ENCODE data around the gene SERPINF2.

The SERPINF2 gene

GRCh38 chr17:1710807-1711553 is 31.7 kb upstream of the SERPINF2 start:
- Histone ChIP-seq H3K9me3 (ENCODE audit: insufficient read depth, low read depth, low read length) (no peaks in the 10 kb centered on the region), H3K27ac (ENCODE audit: low read length) (no peak overlapping the region), H3K4me3 (ENCODE audit: low read length) (peak overlapping the region; percentile 75), H3K9ac (ENCODE audit: low read depth, low read length) (peak overlapping the region; percentile 11; the same call in 1 of the 2 replicates), H3K4me1 (ENCODE audit: insufficient read depth, low read length) (peaks cover 18% of the 10 kb centered on the region), H3K36me3 (ENCODE audit: insufficient read depth, low read depth, low read length) (peaks cover 16% of the 10 kb centered on the region), H3K27me3 (ENCODE audit: insufficient read depth, low read length) (peaks cover 17% of the 10 kb centered on the region; the same call in 1 of the 2 replicates)

- H3K9ac ChIP-seq (ENCODE audit: low read depth, low read length) = no peak overlapping the region
- no peak overlapping the region for H3K27ac ChIP-seq (ENCODE audit: low read length)
- no peak overlapping the region for H3K4me3 ChIP-seq (ENCODE audit: low read length)
- H3K36me3 ChIP-seq (ENCODE audit: insufficient read depth, low read depth, low read length) = peaks cover 16% of the 10 kb centered on the region
- H3K4me1 ChIP-seq (ENCODE audit: insufficient read depth, low read length) = peaks cover 18% of the 10 kb centered on the region
- H3K9me3 ChIP-seq (ENCODE audit: insufficient read depth, low read depth, low read length) = no peaks in the 10 kb centered on the region
- peaks cover 17% of the 10 kb centered on the region; the same call in 1 of the 2 replicates for H3K27me3 ChIP-seq (ENCODE audit: insufficient read depth, low read length)
These were observed 30.9 kb upstream of the SERPINF2 start for GRCh38 chr17:1711804-1712203.

GRCh38 chr17:1712271-1712670 is 30.4 kb upstream of the SERPINF2 start:
- peaks cover 18% of the 10 kb centered on the region for H3K4me1 ChIP-seq (ENCODE audit: insufficient read depth, low read length)
- peaks cover 17% of the 10 kb centered on the region; the same call in 1 of the 2 replicates for H3K27me3 ChIP-seq (ENCODE audit: insufficient read depth, low read length)
- no peaks in the 10 kb centered on the region for H3K9me3 ChIP-seq (ENCODE audit: insufficient read depth, low read depth, low read length)
- H3K27ac ChIP-seq (ENCODE audit: low read length) = no peak overlapping the region
- H3K36me3 ChIP-seq (ENCODE audit: insufficient read depth, low read depth, low read length) = peaks cover 16% of the 10 kb centered on the region
- H3K9ac ChIP-seq (ENCODE audit: low read depth, low read length) = no peak overlapping the region
- no peak overlapping the region for H3K4me3 ChIP-seq (ENCODE audit: low read length)

- H3K9me3 ChIP-seq (ENCODE audit: insufficient read depth, low read depth, low read length) = no peaks in the 10 kb centered on the region
- peak overlapping the region; percentile 78; the same call in 1 of the 2 replicates for H3K9ac ChIP-seq (ENCODE audit: low read depth, low read length)
- peaks cover 21% of the 10 kb centered on the region for H3K4me1 ChIP-seq (ENCODE audit: insufficient read depth, low read length)
- H3K4me3 ChIP-seq (ENCODE audit: low read length) = no peak overlapping the region; the same call in 1 of the 2 replicates
- H3K27ac ChIP-seq (ENCODE audit: low read length) = no peak overlapping the region
- H3K36me3 ChIP-seq (ENCODE audit: insufficient read depth, low read depth, low read length) = peaks cover 16% of the 10 kb centered on the region
- peaks cover 17% of the 10 kb centered on the region; the same call in 1 of the 2 replicates for H3K27me3 ChIP-seq (ENCODE audit: insufficient read depth, low read length)
These were observed 29.4 kb upstream of the SERPINF2 start for GRCh38 chr17:1713160-1713877.

- H3K4me3 ChIP-seq (ENCODE audit: low read length) = peak overlapping the region; percentile 77
These were observed 28.7 kb upstream of the SERPINF2 start for GRCh38 chr17:1713878-1714426.

GRCh38 chr17:1714427-1714979 is 28.2 kb upstream of the SERPINF2 start:
- peak overlapping the region; percentile 78; the same call in 1 of the 2 replicates for H3K9ac ChIP-seq (ENCODE audit: low read depth, low read length)
- peaks cover 21% of the 10 kb centered on the region for H3K4me1 ChIP-seq (ENCODE audit: insufficient read depth, low read length)
- H3K4me3 ChIP-seq (ENCODE audit: low read length) = peak overlapping the region; percentile 77
- peaks cover 12% of the 10 kb centered on the region; the same call in 1 of the 2 replicates for H3K27me3 ChIP-seq (ENCODE audit: insufficient read depth, low read length)
- peaks cover 16% of the 10 kb centered on the region for H3K36me3 ChIP-seq (ENCODE audit: insufficient read depth, low read depth, low read length)
- no peaks in the 10 kb centered on the region for H3K9me3 ChIP-seq (ENCODE audit: insufficient read depth, low read depth, low read length)
- H3K27ac ChIP-seq (ENCODE audit: low read length) = no peak overlapping the region

More at GRCh38 chr17:1713878-1714426, 28.7 kb upstream of the SERPINF2 start:
- no peaks in the 10 kb centered on the region for H3K9me3 ChIP-seq (ENCODE audit: insufficient read depth, low read depth, low read length)
- peaks cover 21% of the 10 kb centered on the region for H3K4me1 ChIP-seq (ENCODE audit: insufficient read depth, low read length)
- no peak overlapping the region for H3K27ac ChIP-seq (ENCODE audit: low read length)
- H3K36me3 ChIP-seq (ENCODE audit: insufficient read depth, low read depth, low read length) = peaks cover 16% of the 10 kb centered on the region
- H3K9ac ChIP-seq (ENCODE audit: low read depth, low read length) = peak overlapping the region; percentile 78; the same call in 1 of the 2 replicates
- peaks cover 17% of the 10 kb centered on the region; the same call in 1 of the 2 replicates for H3K27me3 ChIP-seq (ENCODE audit: insufficient read depth, low read length)

- H3K4me1 ChIP-seq (ENCODE audit: insufficient read depth, low read length) = peaks cover 21% of the 10 kb centered on the region
- H3K27me3 ChIP-seq (ENCODE audit: insufficient read depth, low read length) = peaks cover 10% of the 10 kb centered on the region; the same call in 1 of the 2 replicates
- peak overlapping the region; percentile 77 for H3K4me3 ChIP-seq (ENCODE audit: low read length)
- H3K27ac ChIP-seq (ENCODE audit: low read length) = no peak overlapping the region
- peak overlapping the region; percentile 31; the same call in 1 of the 2 replicates for H3K9ac ChIP-seq (ENCODE audit: low read depth, low read length)
- H3K9me3 ChIP-seq (ENCODE audit: insufficient read depth, low read depth, low read length) = no peaks in the 10 kb centered on the region
- peaks cover 16% of the 10 kb centered on the region for H3K36me3 ChIP-seq (ENCODE audit: insufficient read depth, low read depth, low read length)
These were observed 27.5 kb upstream of the SERPINF2 start for GRCh38 chr17:1714980-1715802.

GRCh38 chr17:1715803-1716075 is 26.9 kb upstream of the SERPINF2 start:
- peak overlapping the region; percentile 77; the same call in 1 of the 2 replicates for H3K4me3 ChIP-seq (ENCODE audit: low read length)
- H3K36me3 ChIP-seq (ENCODE audit: insufficient read depth, low read depth, low read length) = peaks cover 16% of the 10 kb centered on the region
- H3K9me3 ChIP-seq (ENCODE audit: insufficient read depth, low read depth, low read length) = no peaks in the 10 kb centered on the region
- peak overlapping the region; percentile 31; the same call in 1 of the 2 replicates for H3K9ac ChIP-seq (ENCODE audit: low read depth, low read length)
- H3K27ac ChIP-seq (ENCODE audit: low read length) = no peak overlapping the region
- H3K27me3 ChIP-seq (ENCODE audit: insufficient read depth, low read length) = peaks cover 4% of the 10 kb centered on the region; the same call in 1 of the 2 replicates
- peaks cover 21% of the 10 kb centered on the region for H3K4me1 ChIP-seq (ENCODE audit: insufficient read depth, low read length)

GRCh38 chr17:1716076-1716911 is 26.4 kb upstream of the SERPINF2 start:
- no peaks in the 10 kb centered on the region for H3K27me3 ChIP-seq (ENCODE audit: insufficient read depth, low read length)
- H3K4me1 ChIP-seq (ENCODE audit: insufficient read depth, low read length) = peaks cover 17% of the 10 kb centered on the region
- peak overlapping the region; percentile 98 for H3K9ac ChIP-seq (ENCODE audit: low read depth, low read length)
- peak overlapping the region; percentile 92 for H3K4me3 ChIP-seq (ENCODE audit: low read length)
- H3K27ac ChIP-seq (ENCODE audit: low read length) = peak overlapping the region; percentile 100
- no peaks in the 10 kb centered on the region for H3K9me3 ChIP-seq (ENCODE audit: insufficient read depth, low read depth, low read length)
- H3K36me3 ChIP-seq (ENCODE audit: insufficient read depth, low read depth, low read length) = peaks cover 16% of the 10 kb centered on the region

- peaks cover 17% of the 10 kb centered on the region for H3K4me1 ChIP-seq (ENCODE audit: insufficient read depth, low read length)
- no peaks in the 10 kb centered on the region for H3K9me3 ChIP-seq (ENCODE audit: insufficient read depth, low read depth, low read length)
- H3K27me3 ChIP-seq (ENCODE audit: insufficient read depth, low read length) = no peaks in the 10 kb centered on the region
- H3K9ac ChIP-seq (ENCODE audit: low read depth, low read length) = peak overlapping the region; percentile 98
- H3K27ac ChIP-seq (ENCODE audit: low read length) = peak overlapping the region; percentile 100
- peaks cover 12% of the 10 kb centered on the region for H3K36me3 ChIP-seq (ENCODE audit: insufficient read depth, low read depth, low read length)
- peak overlapping the region; percentile 92 for H3K4me3 ChIP-seq (ENCODE audit: low read length)
These were observed 25.6 kb upstream of the SERPINF2 start for GRCh38 chr17:1716912-1717695.

All from iPS-20b (cell line).